Activated B cell treated with CpG ODN at 0.5 μM for 24 hours (primary cell): Measurements from ENCODE around the gene RUSF1. TPM values are rescaled to one million over a fixed set of nuclear protein-coding genes. Genes with fewer than 3 reads are reported as not detected.
A peak's percentile ranks its signal among the peaks of the same experiment; 100 is the strongest.

Experiments used
- ATAC-seq: fragments of 200-7000 bp; cut with Tn5 transposase; one replicate; pipeline ENCODE4 v1.10.0; 2021; ENCODE audit warnings: low read depth, mild to moderate bottlenecking, moderate library complexity
- CTCF ChIA-PET: fragments of 350-600 bp; sonication (Branson Sonifier 250); formaldehyde crosslinking; loops from one replicate; lab custom pipeline; 2021; ENCODE audit warnings: antibody characterized with exemption; lab: Charles Lee
- POLR2A ChIA-PET: fragments of 350-600 bp; sonication (Branson Sonifier 250); formaldehyde crosslinking; loops from one replicate; lab custom pipeline; 2021; ENCODE audit warnings: antibody characterized with exemption; lab: Charles Lee
- DNase-seq: peaks from one replicate; pipeline ENCODE4 v3.0.0; 2022
- H3K27ac Mint-ChIP-seq: one replicate; pipeline ENCODE4 v1.8.0; 2020; ENCODE audit warnings: mixed read lengths
- H3K27me3 Mint-ChIP-seq: one replicate; pipeline ENCODE4 v1.8.0; 2021; ENCODE audit warnings: mixed read lengths
- H3K36me3 Mint-ChIP-seq: one replicate; pipeline ENCODE4 v1.8.0; 2021; ENCODE audit warnings: low read depth, mixed read lengths
- H3K4me1 Mint-ChIP-seq: one replicate; pipeline ENCODE4 v1.8.0; 2021; ENCODE audit warnings: mixed read lengths
- H3K4me3 Mint-ChIP-seq: one replicate; pipeline ENCODE4 v1.8.0; 2020; ENCODE audit warnings: mild to moderate bottlenecking, mixed read lengths
- H3K9me3 Mint-ChIP-seq: one replicate; pipeline ENCODE4 v1.8.0; 2020; ENCODE audit warnings: mixed read lengths
- CTCF ChIP-seq: fragments of 200-600 bp; IDR thresholded peaks from one replicate; pipeline ENCODE4 v1.8.0; 2022; ENCODE audit warnings: antibody characterized with exemption, mild to moderate bottlenecking
- intact Hi-C: fragments of 100-400 bp; cut with micrococcal nuclease; formaldehyde crosslinking; loops from one replicate; pipeline ENCODE4 v1.15.1; 2024
- total RNA-seq: library from RNA; stranded (reverse); gene quantifications from 2 replicates; pipeline ENCODE4 v1.2.3, GENCODE V29; 2022

The RUSF1 gene
- total RNA-seq, 1 donor from 2014 or later = 59.7 TPM

- Mint-ChIP-seq H3K27me3 (peaks cover 2% of the 10 kb centered on the region), H3K27ac (no peak overlapping the region), H3K4me1 (peaks cover 22% of the 10 kb centered on the region), H3K36me3 (no peaks in the 10 kb centered on the region), H3K4me3 (peak overlapping the region; percentile 68), H3K9me3 (no peaks in the 10 kb centered on the region)
- ATAC-seq = no peak
- no peak for TF ChIP-seq CTCF
- no peak for DNase-seq
- POLR2A ChIA-PET = interaction anchor here (1.3 kb wide), 3 partner anchors 16 to 259 kb away, joined by 3 to 6 read pairs (median 4); no protein-coding TSS in a partner anchor
- CTCF ChIA-PET = interaction anchor here (0.8 to 5.1 kb wide), 5 partner anchors 12 to 458 kb away, joined by 3 to 27 read pairs (median 3); partner anchors contain the start of genes HSD3B7, ZNF646 and ZNF668
- intact Hi-C loops = loop anchor here (2.0 to 5.0 kb wide), 3 partner anchors 17 to 370 kb away; partner anchors contain the start of genes ARMC5, ZNF646 and ZNF668
Measured at GRCh38 chr16:31441956-31442355, 66.2 kb downstream of the RUSF1 start.

- ChIA-PET CTCF (interaction anchor here (0.9 to 5.1 kb wide), 2 partner anchors 455 to 596 kb away, joined by 3 to 27 read pairs; partner anchors contain the start of gene HSD3B7), POLR2A (interaction anchor here (1.0 kb wide), 1 partner anchor 11 kb away, joined by 3 read pairs; no protein-coding TSS in a partner anchor)
- intact Hi-C loops = loop anchor here (5.0 kb wide), 1 partner anchor 368 kb away; the partner anchor contains the start of genes ZNF646 and ZNF668
- Mint-ChIP-seq H3K4me1 (peaks cover 19% of the 10 kb centered on the region), H3K9me3 (no peaks in the 10 kb centered on the region), H3K27me3 (peaks cover 2% of the 10 kb centered on the region), H3K4me3 (peak overlapping the region; percentile 24), H3K36me3 (no peaks in the 10 kb centered on the region), H3K27ac (no peak overlapping the region)
- ATAC-seq = no peak
- no peak for DNase-seq
- no peak for TF ChIP-seq CTCF
Measured at GRCh38 chr16:31440516-31441184, 67.5 kb downstream of the RUSF1 start.

- Mint-ChIP-seq H3K27ac (no peak overlapping the region), H3K4me3 (no peak overlapping the region)
Measured at GRCh38 chr16:31439519-31439918, 68.7 kb downstream of the RUSF1 start.

More at GRCh38 chr16:31439519-31439918, 68.7 kb downstream of the RUSF1 start:
- Mint-ChIP-seq H3K27me3 (peaks cover 2% of the 10 kb centered on the region), H3K36me3 (no peaks in the 10 kb centered on the region), H3K9me3 (no peaks in the 10 kb centered on the region), H3K4me1 (peaks cover 19% of the 10 kb centered on the region)
- ATAC-seq (no peak), DNase-seq (no peak)
- POLR2A ChIA-PET = no interaction called here
- CTCF ChIA-PET = no interaction called here
- intact Hi-C loops = no loop called here
- no peak for TF ChIP-seq CTCF

Other genes starting within 250 kb of the RUSF1 start
- 40.6 and 44.6 TPM in 2 replicates for gene ITGAM, start 248.4 kb downstream of the RUSF1 start, total RNA-seq
- 81.9 and 100 TPM in 2 replicates for gene ITGAX, start 153.2 kb downstream of the RUSF1 start, total RNA-seq
- 0.05 and 0.07 TPM in 2 replicates for gene ITGAD, start 115.1 kb downstream of the RUSF1 start, total RNA-seq
- gene COX6A2, start 80.0 kb downstream of the RUSF1 start, total RNA-seq = not detected in 2 replicates
- gene ZNF843, start 65.6 kb downstream of the RUSF1 start, total RNA-seq = 0.10 and 0.11 TPM in 2 replicates
- gene ARMC5, start 48.9 kb downstream of the RUSF1 start, total RNA-seq = 10.9 TPM in 2 replicates
- gene TGFB1I1, start 36.2 kb downstream of the RUSF1 start, total RNA-seq = 1.4 and 2.6 TPM in 2 replicates
- not detected in 2 replicates for gene SLC5A2, start 25.3 kb downstream of the RUSF1 start, total RNA-seq
- gene AHSP, start 19.5 kb upstream of the RUSF1 start, total RNA-seq = not detected in 2 replicates